Breast epithelium (tissue), 4 donors: ENCODE measurements around the gene TCF7. TPM values are rescaled to one million over a fixed set of nuclear protein-coding genes. Genes with fewer than 3 reads are reported as not detected.

ENCODE experiments used
- DNase-seq, 2 donors: peaks; one replicate each; pipeline ENCODE4 v3.0.0-alpha.2; 2019; ENCODE audit warnings: low spot score in 2 of 2
- H3K27ac ChIP-seq, 2 donors: fragments of 200-600 bp; sonication (generic) in 1 of 2; one replicate each; pipeline ENCODE4 v1.5.1; 2016 to 2019; ENCODE audit warnings: mild to moderate bottlenecking in 1 of 2
- H3K27me3 ChIP-seq, 2 donors: fragments of 200-600 bp; sonication (generic) in 1 of 2; one replicate each; pipeline versions ENCODE4 v1.5.1 to v1.6.0; 2017 to 2019; ENCODE audit warnings: control low read depth in 1 of 2, mild to moderate bottlenecking in 1 of 2
- H3K36me3 ChIP-seq: fragments of 200-600 bp; one replicate; pipeline ENCODE4 v1.5.1; 2019
- H3K4me1 ChIP-seq, 2 donors: fragments of 200-600 bp; sonication (generic); one replicate each; pipeline ENCODE4 v1.5.1; 2016 to 2019; ENCODE audit warnings: control low read depth in 1 of 2
- H3K4me3 ChIP-seq, 3 donors: fragments of 200-600 bp; sonication (generic); 1 replicate in 2 of 3; 2 replicates in 1 of 3; pipeline ENCODE4 v1.5.1; 2016 to 2019; ENCODE audit warnings: mild to moderate bottlenecking in 3 of 3, moderate library complexity in 2 of 3
- H3K9me3 ChIP-seq, 2 donors: fragments of 200-600 bp; sonication (generic) in 1 of 2; one replicate each; pipeline ENCODE4 v1.5.1; 2016 to 2019; ENCODE audit warnings: control low read depth in 1 of 2
- POLR2A ChIP-seq: fragments of 450-650 bp; IDR thresholded peaks from one replicate; pipeline ENCODE4 v1.6.1; 2016; ENCODE audit warnings: antibody characterized with exemption, mild to moderate bottlenecking, moderate library complexity
- POLR2AphosphoS5 ChIP-seq, 3 donors: sonication (generic); formaldehyde crosslinking; IDR thresholded peaks; one replicate each; pipeline ENCODE4 v1.6.1; 2017; ENCODE audit warnings: antibody characterized with exemption in 3 of 3
- intact Hi-C: fragments of 100-400 bp; cut with DNase I; formaldehyde crosslinking; loops from one replicate; pipeline ENCODE4 v1.15.1; 2023; ENCODE audit warnings: low total_unique reads
- total RNA-seq, 3 donors: library from RNA; depleted of rRNA; stranded (reverse); fragments of >200 nt; gene quantifications; one replicate each; pipeline ENCODE4 v1.1.0, GENCODE V29; 2016
- TF ChIP-seq, protein P1 (sequence below), 3 donors: fragments of 450-650 bp; IDR thresholded peaks; one replicate each; pipeline ENCODE4 v1.5.1; 2016 to 2017; ENCODE audit warnings: antibody characterized with exemption in 3 of 3, mild to moderate bottlenecking in 3 of 3, moderate library complexity in 3 of 3

The TCF7 gene
- total RNA-seq, 3 donors from 2014 or later = 2.1 to 8.0 (median 6.6) TPM

- Histone ChIP-seq H3K4me1 (peaks cover 0 to 15% of the 10 kb centered on the region in 2 donors), H3K4me3 (peak overlapping the region in 1 of 3 donors; percentile 98), H3K27ac (peak overlapping the region; percentile 100), H3K9me3 (no peaks in the 10 kb centered on the region), H3K27me3 (no peaks in the 10 kb centered on the region), H3K36me3 (no peaks in the 10 kb centered on the region)
- DNase-seq = no peak
- intact Hi-C loops = no loop called here
- TF ChIP-seq POLR2AphosphoS5 (IDR thresholded peaks at IDR 0.05) (no peak), POLR2A (no peak)
- TF ChIP-seq, protein P1, sequence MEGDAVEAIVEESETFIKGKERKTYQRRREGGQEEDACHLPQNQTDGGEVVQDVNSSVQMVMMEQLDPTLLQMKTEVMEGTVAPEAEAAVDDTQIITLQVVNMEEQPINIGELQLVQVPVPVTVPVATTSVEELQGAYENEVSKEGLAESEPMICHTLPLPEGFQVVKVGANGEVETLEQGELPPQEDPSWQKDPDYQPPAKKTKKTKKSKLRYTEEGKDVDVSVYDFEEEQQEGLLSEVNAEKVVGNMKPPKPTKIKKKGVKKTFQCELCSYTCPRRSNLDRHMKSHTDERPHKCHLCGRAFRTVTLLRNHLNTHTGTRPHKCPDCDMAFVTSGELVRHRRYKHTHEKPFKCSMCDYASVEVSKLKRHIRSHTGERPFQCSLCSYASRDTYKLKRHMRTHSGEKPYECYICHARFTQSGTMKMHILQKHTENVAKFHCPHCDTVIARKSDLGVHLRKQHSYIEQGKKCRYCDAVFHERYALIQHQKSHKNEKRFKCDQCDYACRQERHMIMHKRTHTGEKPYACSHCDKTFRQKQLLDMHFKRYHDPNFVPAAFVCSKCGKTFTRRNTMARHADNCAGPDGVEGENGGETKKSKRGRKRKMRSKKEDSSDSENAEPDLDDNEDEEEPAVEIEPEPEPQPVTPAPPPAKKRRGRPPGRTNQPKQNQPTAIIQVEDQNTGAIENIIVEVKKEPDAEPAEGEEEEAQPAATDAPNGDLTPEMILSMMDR (IDR thresholded peaks at IDR 0.05) = no peak
Measured at GRCh38 chr5:134178096-134178419, 63.6 kb downstream of the TCF7 start.

DNA sequence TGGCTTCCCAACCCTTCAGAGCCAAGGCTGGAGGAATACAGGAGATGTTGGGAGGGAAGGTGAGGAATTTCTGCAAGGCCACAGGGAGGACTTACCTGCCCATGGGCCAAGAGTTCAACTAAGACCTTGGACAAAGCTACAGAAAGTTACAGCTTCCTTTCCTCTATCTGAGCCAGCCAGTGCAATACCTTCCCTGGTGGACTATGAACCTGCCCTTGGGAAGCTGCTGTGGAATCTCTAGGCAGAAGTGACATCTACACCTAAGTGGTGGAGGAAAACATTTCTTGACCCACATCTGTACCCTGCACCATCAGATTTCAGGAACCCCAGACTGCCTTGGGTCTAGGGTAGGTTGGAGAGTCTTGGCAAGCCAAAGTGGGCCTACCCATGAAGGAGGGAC, 69.0 kb downstream of the TCF7 start:
- H3K36me3 ChIP-seq = no peaks in the 10 kb centered on the region
- H3K4me3 ChIP-seq = no peak overlapping the region
- no peaks in the 10 kb centered on the region for H3K27me3 ChIP-seq
- DNase-seq = no peak
- TF ChIP-seq POLR2A (no peak), POLR2AphosphoS5 (IDR thresholded peaks at IDR 0.05) (no peak)
- TF ChIP-seq, protein P1 (IDR thresholded peaks at IDR 0.05) = no peak
- no peak overlapping the region for H3K27ac ChIP-seq
- H3K4me1 ChIP-seq = no peaks in the 10 kb centered on the region
- H3K9me3 ChIP-seq = no peaks in the 10 kb centered on the region
- intact Hi-C loops = no loop called here

DNA sequence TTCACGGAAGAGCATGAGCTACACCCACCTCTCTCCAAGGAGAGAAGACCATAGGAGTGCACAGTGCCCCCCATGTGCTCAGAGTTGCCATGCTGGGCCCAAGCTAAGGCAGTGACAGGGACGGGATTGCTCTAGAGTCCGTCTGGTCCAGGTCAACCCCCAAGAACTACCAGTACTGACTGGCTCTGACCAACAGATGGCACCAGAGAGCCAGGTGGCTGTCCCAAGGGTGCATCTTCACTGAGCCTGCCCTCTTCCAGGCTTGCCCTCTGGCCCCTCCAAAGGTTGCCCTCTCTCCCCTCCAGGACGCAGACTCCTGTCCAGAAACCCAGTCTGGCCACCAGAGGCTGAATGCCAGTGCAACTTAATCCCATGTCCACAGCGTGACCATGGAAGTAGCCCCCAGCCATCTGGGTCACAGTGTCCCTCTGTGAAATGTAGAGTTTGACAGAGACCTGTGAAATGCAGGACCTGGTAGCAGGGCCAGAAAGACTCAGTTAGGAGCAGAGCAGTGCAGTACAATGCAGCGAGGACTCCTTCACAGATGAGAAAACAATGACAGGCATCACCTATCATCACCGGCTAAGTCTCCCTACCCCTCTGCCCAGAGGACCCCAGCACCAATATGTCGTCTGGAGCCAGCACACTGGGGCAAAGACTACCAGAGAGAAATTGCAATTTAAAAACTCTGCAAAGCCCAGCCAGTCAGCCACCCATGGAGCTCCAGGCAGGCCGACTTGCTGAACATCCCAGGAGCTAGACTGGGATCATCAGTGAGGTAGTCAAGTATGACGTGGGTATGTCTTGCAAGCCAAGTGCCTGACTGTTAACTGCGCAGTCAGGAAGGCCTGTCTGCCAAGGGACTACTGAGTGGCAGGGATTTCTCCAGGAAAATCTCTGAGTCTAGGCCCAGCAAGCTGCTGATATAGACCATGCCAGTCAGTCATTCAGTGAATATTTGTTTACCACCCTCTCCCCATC, 70.0 kb downstream of the TCF7 start:
- TF ChIP-seq, protein P1 (IDR thresholded peaks at IDR 0.05) = peak; percentile 59 to 88 (median 76)
- TF ChIP-seq POLR2AphosphoS5 (IDR thresholded peaks at IDR 0.05) (no peak), POLR2A (no peak)

GRCh38 chr5:134188092-134188491, 73.6 kb downstream of the TCF7 start:
- no peaks in the 10 kb centered on the region for H3K9me3 ChIP-seq
- intact Hi-C loops = no loop called here
- H3K27me3 ChIP-seq = no peaks in the 10 kb centered on the region
- no peak for TF ChIP-seq POLR2AphosphoS5 (IDR thresholded peaks at IDR 0.05)
- no peak for TF ChIP-seq POLR2A
- TF ChIP-seq, protein P1 (IDR thresholded peaks at IDR 0.05) = no peak
- H3K27ac ChIP-seq = no peak overlapping the region
- DNase-seq = no peak
- no peaks in the 10 kb centered on the region for H3K4me1 ChIP-seq
- no peak overlapping the region for H3K4me3 ChIP-seq
- H3K36me3 ChIP-seq = no peaks in the 10 kb centered on the region

More for the DNA sequence above, 70.0 kb downstream of the TCF7 start:
- H3K9me3 ChIP-seq = no peaks in the 10 kb centered on the region
- intact Hi-C loops = no loop called here
- H3K4me3 ChIP-seq = no peak overlapping the region
- no peaks in the 10 kb centered on the region for H3K27me3 ChIP-seq
- H3K36me3 ChIP-seq = no peaks in the 10 kb centered on the region
- H3K4me1 ChIP-seq = no peaks in the 10 kb centered on the region
- DNase-seq = peak; percentile 41 to 76
- no peak overlapping the region for H3K27ac ChIP-seq

- Histone ChIP-seq H3K27ac (no peak overlapping the region), H3K36me3 (no peaks in the 10 kb centered on the region), H3K4me3 (no peak overlapping the region), H3K27me3 (no peaks in the 10 kb centered on the region), H3K9me3 (no peaks in the 10 kb centered on the region), H3K4me1 (no peaks in the 10 kb centered on the region)
- no peak for DNase-seq
- TF ChIP-seq POLR2A (no peak), POLR2AphosphoS5 (IDR thresholded peaks at IDR 0.05) (no peak)
- TF ChIP-seq, protein P1 (IDR thresholded peaks at IDR 0.05) = no peak
- intact Hi-C loops = no loop called here
Measured at GRCh38 chr5:134189031-134189430, 74.5 kb downstream of the TCF7 start.
